GM12873 (cell line): ENCODE measurements around the gene DCTN2.

Experiments used
- CTCF ChIP-seq: IDR thresholded peaks from 2 replicates; pipeline ENCODE4 v1.5.1; 2012; ENCODE audit warnings: low read depth, mild to moderate bottlenecking, moderate library complexity, low read length, control low read depth; ENCODE audit not compliant: insufficient read depth; ENCODE audit errors: missing control alignments

The DCTN2 gene

GRCh38 chr12:57574795-57575194 is 27.8 kb upstream of the DCTN2 start:
- no peak for TF ChIP-seq CTCF

GRCh38 chr12:57571926-57572762 is 25.2 kb upstream of the DCTN2 start:
- no peak for TF ChIP-seq CTCF

- no peak for TF ChIP-seq CTCF
Measured at GRCh38 chr12:57569858-57570257, 22.9 kb upstream of the DCTN2 start.

GRCh38 chr12:57568838-57569237 is 21.8 kb upstream of the DCTN2 start:
- TF ChIP-seq CTCF, result no peak

GRCh38 chr12:57564178-57564740 is 17.3 kb upstream of the DCTN2 start:
- TF ChIP-seq CTCF, result no peak

- TF ChIP-seq CTCF, result no peak
Measured at GRCh38 chr12:57563358-57563757, 16.4 kb upstream of the DCTN2 start.

- no peak for TF ChIP-seq CTCF
Measured at GRCh38 chr12:57560516-57560915, 13.5 kb upstream of the DCTN2 start.
